ENCODE results near the gene DCDC1. TPM values are rescaled to one million over a fixed set of nuclear protein-coding genes. Genes with fewer than 3 reads are reported as not detected.

DCDC1 gene
- total RNA-seq, 2 donors from 2014 or later, result 0.33 to 1.8 TPM

- no peak for TF ChIP-seq POLR2A (IDR thresholded peaks at IDR 0.05)
- no peak for TF ChIP-seq CTCF (IDR thresholded peaks at IDR 0.05)
- no peak for ATAC-seq
- H3K27ac ChIP-seq, result no peak overlapping the region
- 80 to 85% methylated on average over 4 of the region's 4 CpGs for WGBS, 2 donors
- no peak for DNase-seq
- no peaks in the 10 kb centered on the region for H3K4me1 ChIP-seq
- no peak overlapping the region for H3K4me3 ChIP-seq
- no peaks in the 10 kb centered on the region for H3K27me3 ChIP-seq
- no peaks in the 10 kb centered on the region for H3K36me3 ChIP-seq (replicated peaks in 1 of 2; ENCODE audit: insufficient read depth in 1 of 2, low read depth in 2 of 2)
- no peaks in the 10 kb centered on the region for H3K9me3 ChIP-seq
- intact Hi-C loops (cut with DNase I), result no loop called here
Observed at GRCh38 chr11:31361743-31362142, 7.8 kb downstream of the DCDC1 start.

- no peak overlapping the region for H3K4me3 ChIP-seq
- no peaks in the 10 kb centered on the region for H3K36me3 ChIP-seq (replicated peaks in 1 of 2; ENCODE audit: insufficient read depth in 1 of 2, low read depth in 2 of 2)
- ATAC-seq, result no peak
- TF ChIP-seq POLR2A (IDR thresholded peaks at IDR 0.05) (no peak), CTCF (IDR thresholded peaks at IDR 0.05) (no peak)
- WGBS, 2 donors, result 84 to 86% methylated on average over 5 of the region's 5 CpGs
- DNase-seq, result no peak
- H3K27me3 ChIP-seq, result no peaks in the 10 kb centered on the region
- H3K4me1 ChIP-seq, result no peaks in the 10 kb centered on the region
- H3K27ac ChIP-seq, result no peak overlapping the region
- intact Hi-C loops (cut with DNase I), result no loop called here
- no peaks in the 10 kb centered on the region for H3K9me3 ChIP-seq
Observed at GRCh38 chr11:31355817-31356216, 13.7 kb downstream of the DCDC1 start.

GRCh38 chr11:31355131-31355530 lies 14.4 kb downstream of the DCDC1 start:
- 44 to 58% methylated on average over 2 of the region's 2 CpGs for WGBS, 2 donors
- Histone ChIP-seq H3K4me3 (no peak overlapping the region), H3K27me3 (no peaks in the 10 kb centered on the region), H3K36me3 (replicated peaks in 1 of 2; ENCODE audit: insufficient read depth in 1 of 2, low read depth in 2 of 2) (no peaks in the 10 kb centered on the region), H3K4me1 (no peaks in the 10 kb centered on the region), H3K27ac (no peak overlapping the region), H3K9me3 (no peaks in the 10 kb centered on the region)
- no peak for ATAC-seq
- intact Hi-C loops (cut with DNase I), result no loop called here
- TF ChIP-seq POLR2A (IDR thresholded peaks at IDR 0.05), result no peak
- no peak for TF ChIP-seq CTCF (IDR thresholded peaks at IDR 0.05)
- no peak for DNase-seq

GRCh38 chr11:31351168-31351567 lies 18.4 kb downstream of the DCDC1 start:
- H3K4me3 ChIP-seq, result no peak overlapping the region
- H3K27me3 ChIP-seq, result no peaks in the 10 kb centered on the region
- intact Hi-C loops (cut with DNase I), result no loop called here
- no peak for DNase-seq
- H3K4me1 ChIP-seq, result no peaks in the 10 kb centered on the region
- no peak overlapping the region for H3K27ac ChIP-seq
- no peaks in the 10 kb centered on the region for H3K9me3 ChIP-seq
- no peak for ATAC-seq
- no peaks in the 10 kb centered on the region for H3K36me3 ChIP-seq (replicated peaks in 1 of 2; ENCODE audit: insufficient read depth in 1 of 2, low read depth in 2 of 2)
- TF ChIP-seq CTCF (IDR thresholded peaks at IDR 0.05), result no peak
- no peak for TF ChIP-seq POLR2A (IDR thresholded peaks at IDR 0.05)

- 61 to 73% methylated on average over 5 of the region's 5 CpGs for WGBS, 2 donors
- ATAC-seq (no peak), DNase-seq (peak in 3 of 4 donors; percentile 12 to 35 (median 20))
- intact Hi-C loops (cut with DNase I), result no loop called here
- TF ChIP-seq CTCF (IDR thresholded peaks at IDR 0.05), result peak in 6 of 7 experiments; percentile 24 to 49 (median 30)
- no peak for TF ChIP-seq POLR2A (IDR thresholded peaks at IDR 0.05)
- Histone ChIP-seq H3K4me3 (no peak overlapping the region), H3K4me1 (no peaks in the 10 kb centered on the region), H3K9me3 (no peaks in the 10 kb centered on the region), H3K27ac (no peak overlapping the region), H3K36me3 (replicated peaks in 1 of 2; ENCODE audit: insufficient read depth in 1 of 2, low read depth in 2 of 2) (no peaks in the 10 kb centered on the region), H3K27me3 (no peaks in the 10 kb centered on the region)
Observed at GRCh38 chr11:31340903-31341572, 28.5 kb downstream of the DCDC1 start.
